Sciatic nerve (tissue), 2 donors: Measurements from ENCODE around the gene COX14. TPM values are rescaled to one million over a fixed set of nuclear protein-coding genes. Genes with fewer than 3 reads are reported as not detected.
A peak's percentile ranks its signal among the peaks of the same experiment; 100 is the strongest.
"Not testable (repeated sequence)": the region's sequence is repeated elsewhere in the genome, so short reads cannot be mapped to it uniquely, and the experiment has no call there.

ENCODE experiments used
- ATAC-seq: fragments of 200-7000 bp; cut with Tn5 transposase; one replicate; pipeline ENCODE4 v1.9.1; 2020; ENCODE audit warnings: mild to moderate bottlenecking, moderate library complexity
- DNase-seq: peaks from one replicate; pipeline ENCODE4 v3.0.0-alpha.2; 2020; ENCODE audit warnings: low spot score
- intact Hi-C: fragments of 100-400 bp; cut with DNase I; formaldehyde crosslinking; loops from one replicate; pipeline ENCODE4 v1.14.2; 2022
- total RNA-seq: library from RNA; stranded (reverse); fragmentation: NEBNext Ultra II Directional; extraction: Animal tissue kit (Norgen Biotek cat#: 25700); gene quantifications from one replicate; pipeline ENCODE4 v1.2.1, GENCODE V29; 2021
- donor health status: DM: no; HTN: no; CAD: no.
- donor health status: DM: no; HTN: no; CAD: no.

Gene COX14
- total RNA-seq, 1 donor from 2014 or later: 45.8 TPM

DNA sequence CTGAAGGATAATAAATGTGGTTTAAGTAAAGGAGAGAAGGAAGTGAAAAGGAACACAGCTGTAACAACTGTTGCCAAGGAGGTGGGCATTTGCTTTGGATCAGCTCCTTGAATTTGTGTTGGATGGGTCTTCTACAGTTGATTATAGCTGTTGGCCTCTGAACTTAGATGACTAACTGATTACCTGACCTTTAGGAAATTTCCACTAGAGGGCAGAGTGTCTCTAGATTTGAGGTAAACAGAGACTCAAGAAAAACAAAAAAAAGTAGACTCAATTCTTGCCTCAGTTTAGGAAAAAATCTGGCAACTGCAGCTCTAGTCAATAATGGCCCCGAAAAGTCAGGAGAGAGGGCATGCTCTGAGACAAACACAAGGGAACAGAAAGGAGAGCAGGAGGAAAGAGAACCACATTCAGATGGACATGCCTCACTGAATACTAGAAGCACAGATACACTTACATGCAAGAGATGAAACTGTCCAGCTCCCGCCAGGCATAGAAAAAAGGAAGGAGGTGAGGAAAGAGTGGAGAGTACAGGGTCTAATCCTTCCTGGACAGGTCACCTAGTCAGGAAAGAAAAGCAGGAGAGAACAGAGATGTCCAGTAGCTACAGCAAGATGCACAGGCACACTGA is 20.6 kb downstream of the COX14 start:
- DNase-seq: no peak
- peak; percentile 63 for ATAC-seq
- intact Hi-C loops: no loop called here

- intact Hi-C loops: no loop called here
- DNase-seq: no peak
- ATAC-seq: no peak
These were observed 31.0 kb downstream of the COX14 start for GRCh38 chr12:50142993-50143392.

GRCh38 chr12:50145439-50145838 is 33.4 kb downstream of the COX14 start:
- ATAC-seq (no peak), DNase-seq (no peak)
- intact Hi-C loops: no loop called here

- ATAC-seq (no peak), DNase-seq (no peak)
- intact Hi-C loops: no loop called here
These were observed 35.2 kb downstream of the COX14 start for GRCh38 chr12:50147281-50147680.

DNA sequence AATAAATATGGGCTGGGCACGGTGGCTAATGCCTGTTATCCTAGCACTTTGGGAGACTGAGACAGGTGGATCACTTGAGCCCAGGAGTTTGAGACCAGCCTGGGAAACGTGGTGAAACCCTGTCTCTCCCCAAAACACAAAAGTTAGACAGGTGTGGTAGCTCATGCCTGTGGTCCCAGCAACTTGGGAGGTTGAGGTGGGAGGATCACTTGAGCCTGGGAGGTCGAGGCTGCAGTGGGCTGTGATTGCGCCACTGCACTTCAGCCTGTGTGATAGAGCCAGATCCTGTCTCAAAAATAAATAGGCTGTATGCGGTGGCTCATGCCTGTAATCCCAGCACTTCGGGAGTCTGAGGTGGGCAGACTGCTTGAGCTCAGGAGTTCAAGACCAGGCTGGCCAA is 36.0 kb downstream of the COX14 start:
- DNase-seq, ATAC-seq, intact Hi-C loops: not testable (repeated sequence)

- ATAC-seq (no peak), DNase-seq (no peak)
- intact Hi-C loops: no loop called here
These were observed 37.3 kb downstream of the COX14 start for GRCh38 chr12:50149311-50149710.

- intact Hi-C loops: no loop called here
- no peak for ATAC-seq
- no peak for DNase-seq
These were observed 39.1 kb downstream of the COX14 start for GRCh38 chr12:50151047-50151687.

- intact Hi-C loops, ATAC-seq, DNase-seq: not testable (repeated sequence)
These were observed 42.9 kb downstream of the COX14 start for GRCh38 chr12:50154947-50155346.

GRCh38 chr12:50156641-50157040 is 44.6 kb downstream of the COX14 start:
- ATAC-seq: no peak
- no peak for DNase-seq
- intact Hi-C loops: no loop called here

DNA sequence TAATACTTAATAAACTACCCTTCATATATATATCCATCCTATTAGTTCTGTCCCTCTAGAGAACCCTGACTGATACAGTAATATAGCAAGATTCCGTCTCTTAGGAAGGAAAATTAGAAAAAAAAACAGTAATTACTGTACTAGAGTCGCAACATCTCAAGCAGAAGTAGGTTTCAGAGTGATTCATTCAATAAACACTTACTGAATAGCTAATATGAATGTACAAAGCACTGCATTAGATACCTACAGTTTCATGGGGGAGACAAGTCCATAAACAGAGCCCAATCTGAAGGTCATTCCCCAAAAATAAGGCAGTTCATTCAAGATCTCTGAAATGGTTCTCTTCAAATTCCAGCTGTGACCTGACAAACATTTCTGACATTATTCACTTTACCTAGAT is 45.2 kb downstream of the COX14 start:
- intact Hi-C loops: no loop called here
- ATAC-seq (no peak), DNase-seq (no peak)

- ATAC-seq: no peak
- intact Hi-C loops: no loop called here
- no peak for DNase-seq
These were observed 48.6 kb downstream of the COX14 start for GRCh38 chr12:50160643-50161042.

GRCh38 chr12:50162230-50162629 is 50.2 kb downstream of the COX14 start:
- intact Hi-C loops: no loop called here
- no peak for ATAC-seq
- no peak for DNase-seq

DNA sequence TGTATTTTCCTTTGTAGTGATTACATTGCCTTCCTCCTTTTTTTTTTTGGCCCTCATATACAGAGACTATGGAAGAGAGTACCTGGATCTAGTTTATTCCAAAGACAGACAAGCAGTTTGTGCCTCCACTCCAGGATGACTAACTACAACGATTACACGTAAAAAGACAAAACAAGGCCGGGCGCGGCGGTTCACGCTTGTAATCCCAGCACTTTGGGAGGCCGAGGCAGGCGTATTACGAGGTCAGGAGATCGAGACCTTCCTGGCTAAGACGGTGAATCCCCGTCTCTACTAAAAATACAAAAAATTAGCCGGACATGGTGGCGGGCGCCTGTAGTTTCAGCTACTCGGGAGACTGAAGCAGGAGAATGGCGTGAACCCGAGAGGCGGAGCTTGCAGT is 52.9 kb downstream of the COX14 start:
- ATAC-seq (no peak), DNase-seq (no peak)
- intact Hi-C loops: no loop called here

DNA sequence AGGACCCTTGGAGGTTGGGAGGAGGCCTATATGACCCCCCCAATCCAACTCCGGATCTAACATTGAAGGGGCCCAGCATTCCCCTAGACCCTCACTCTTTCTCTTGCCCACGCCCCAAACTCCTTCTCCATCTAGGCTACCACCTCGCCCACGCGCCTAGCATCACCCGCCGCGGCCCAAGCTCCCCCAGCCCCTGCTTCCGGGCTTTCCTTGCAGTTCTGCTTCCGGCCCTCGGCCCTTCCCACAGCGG is 54.7 kb downstream of the COX14 start:
- DNase-seq (peak; percentile 72), ATAC-seq (no peak)
- intact Hi-C loops: no loop called here

DNA sequence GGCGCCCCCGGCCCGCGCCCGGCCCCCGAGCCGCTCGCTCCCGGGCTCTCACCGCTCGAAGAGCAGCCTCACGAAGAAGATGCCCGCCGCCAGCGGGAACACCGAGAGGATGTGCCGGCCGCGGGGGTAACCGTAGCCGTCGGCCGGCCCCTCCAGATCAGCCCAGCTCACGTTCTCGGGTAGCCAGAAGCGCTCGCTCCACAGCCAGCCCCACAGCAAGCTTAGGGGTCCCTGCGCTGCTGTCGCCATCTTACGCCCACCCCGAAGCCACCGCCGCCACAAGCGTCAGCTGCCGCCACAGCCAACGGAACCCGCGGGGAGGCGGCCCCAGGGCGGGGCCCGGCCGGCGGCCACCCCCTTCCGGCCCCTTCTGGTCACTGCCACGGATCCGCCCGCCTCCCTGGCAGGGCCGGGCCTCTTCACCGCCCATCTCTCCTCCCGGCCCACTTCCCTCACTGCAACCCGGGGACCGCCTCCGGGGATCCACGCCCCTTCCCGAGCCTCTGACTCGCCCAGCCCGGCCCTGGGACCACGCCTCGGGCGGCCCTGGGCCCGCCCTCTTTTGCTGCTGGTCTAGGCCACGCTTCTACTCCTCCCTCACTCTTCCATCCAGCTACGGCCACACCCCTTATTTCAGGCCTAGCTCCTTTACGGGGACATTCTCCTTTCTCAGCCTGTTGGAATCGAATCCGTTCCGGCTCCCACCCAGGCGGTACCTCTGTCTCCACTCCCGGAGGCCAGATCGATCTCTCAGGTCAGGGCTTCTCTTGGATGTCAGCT is 55.2 kb downstream of the COX14 start, which contains the start of gene CERS5:
Gene CERS5, minus strand, starts transcription at position 321 of the 780 bp plus-strand sequence. Its CDS starts 72 bp downstream, at position 249.
- DNase-seq: peak; percentile 98
- ATAC-seq: peak; percentile 99
- intact Hi-C loops: no loop called here

Other genes starting within 250 kb of the COX14 start
- 107 TPM for gene FAIM2, start 208.3 kb upstream of the COX14 start, total RNA-seq
- gene AQP2, start 161.5 kb upstream of the COX14 start, total RNA-seq: not detected
- 0.71 TPM for gene AQP5, start 150.4 kb upstream of the COX14 start, total RNA-seq
- 0.27 TPM for gene AQP6, start 139.3 kb upstream of the COX14 start, total RNA-seq
- gene RACGAP1, start 86.7 kb upstream of the COX14 start, total RNA-seq: 15.0 TPM
- 5.5 TPM for gene ASIC1, start 54.6 kb upstream of the COX14 start, total RNA-seq
- gene SMARCD1, start 26.9 kb upstream of the COX14 start, total RNA-seq: 35.2 TPM
- 32.2 TPM for gene GPD1, start 8.2 kb upstream of the COX14 start, total RNA-seq
- gene CERS5, start 55.1 kb downstream of the COX14 start, total RNA-seq: 51.9 TPM
- 142 TPM for gene LIMA1, start 171.3 kb downstream of the COX14 start, total RNA-seq